Duodenal mucosa (tissue), 2 donors: ENCODE data around the gene NFKBIL1.

Experiments
- H3K27ac ChIP-seq: one replicate; pipeline ENCODE4 v1.7.0; 2013; ENCODE audit warnings: low read depth, low read length
- H3K27me3 ChIP-seq, 2 donors: one replicate each; pipeline ENCODE4 v1.7.0; 2013; ENCODE audit warnings: low read length in 2 of 2, control low read depth in 1 of 2; ENCODE audit not compliant: insufficient read depth in 2 of 2, control insufficient read depth in 1 of 2
- H3K36me3 ChIP-seq, 2 donors: one replicate each; pipeline ENCODE4 v1.7.0; 2013; ENCODE audit warnings: low read length in 2 of 2, control low read depth in 1 of 2; ENCODE audit not compliant: insufficient read depth in 2 of 2, control insufficient read depth in 1 of 2
- H3K4me1 ChIP-seq, 2 donors: one replicate each; pipeline ENCODE4 v1.7.0; 2013; ENCODE audit warnings: low read length in 2 of 2, control low read depth in 1 of 2; ENCODE audit not compliant: insufficient read depth in 2 of 2, control insufficient read depth in 1 of 2
- H3K4me3 ChIP-seq, 2 donors: one replicate each; pipeline ENCODE4 v1.7.0; 2013; ENCODE audit warnings: low read length in 2 of 2, low read depth in 1 of 2
- H3K9ac ChIP-seq, 2 donors: one replicate each; pipeline ENCODE4 v1.7.0; 2013; ENCODE audit warnings: low read length in 2 of 2, low read depth in 1 of 2
- H3K9me3 ChIP-seq, 2 donors: one replicate each; pipeline ENCODE4 v1.7.0; 2013; ENCODE audit warnings: low read length in 2 of 2, control low read depth in 1 of 2; ENCODE audit not compliant: control insufficient read depth in 1 of 2

Gene NFKBIL1

DNA sequence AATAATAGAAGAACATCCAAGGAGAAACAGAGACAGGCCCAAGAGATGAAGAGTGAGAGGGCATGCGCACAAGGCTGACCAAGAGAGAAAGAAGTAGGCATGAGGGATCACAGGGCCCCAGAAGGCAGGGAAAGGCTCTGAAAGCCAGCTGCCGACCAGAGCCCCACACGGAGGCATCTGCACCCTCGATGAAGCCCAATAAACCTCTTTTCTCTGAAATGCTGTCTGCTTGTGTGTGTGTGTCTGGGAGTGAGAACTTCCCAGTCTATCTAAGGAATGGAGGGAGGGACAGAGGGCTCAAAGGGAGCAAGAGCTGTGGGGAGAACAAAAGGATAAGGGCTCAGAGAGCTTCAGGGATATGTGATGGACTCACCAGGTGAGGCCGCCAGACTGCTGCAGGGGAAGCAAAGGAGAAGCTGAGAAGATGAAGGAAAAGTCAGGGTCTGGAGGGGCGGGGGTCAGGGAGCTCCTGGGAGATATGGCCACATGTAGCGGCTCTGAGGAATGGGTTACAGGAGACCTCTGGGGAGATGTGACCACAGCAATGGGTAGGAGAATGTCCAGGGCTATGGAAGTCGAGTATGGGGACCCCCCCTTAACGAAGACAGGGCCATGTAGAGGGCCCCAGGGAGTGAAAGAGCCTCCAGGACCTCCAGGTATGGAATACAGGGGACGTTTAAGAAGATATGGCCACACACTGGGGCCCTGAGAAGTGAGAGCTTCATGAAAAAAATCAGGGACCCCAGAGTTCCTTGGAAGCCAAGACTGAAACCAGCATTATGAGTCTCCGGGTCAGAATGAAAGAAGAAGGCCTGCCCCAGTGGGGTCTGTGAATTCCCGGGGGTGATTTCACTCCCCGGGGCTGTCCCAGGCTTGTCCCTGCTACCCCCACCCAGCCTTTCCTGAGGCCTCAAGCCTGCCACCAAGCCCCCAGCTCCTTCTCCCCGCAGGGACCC lies 27.0 kb downstream of the NFKBIL1 start:
- H3K4me1 ChIP-seq = peaks cover 0 to 3% of the 10 kb centered on the region in 2 donors
- peaks cover 0 to 5% of the 10 kb centered on the region in 2 donors for H3K27me3 ChIP-seq
- H3K9ac ChIP-seq = no peak overlapping the region
- no peaks in the 10 kb centered on the region for H3K9me3 ChIP-seq
- no peaks in the 10 kb centered on the region for H3K36me3 ChIP-seq
- no peak overlapping the region for H3K27ac ChIP-seq
- H3K4me3 ChIP-seq = no peak overlapping the region

GRCh38 chr6:31575335-31575901 lies 28.0 kb downstream of the NFKBIL1 start, which contains the start of gene TNF:
Gene TNF (plus strand): TSS chr6:31575565. CDS start chr6:31575742, 177 bp downstream.
- Histone ChIP-seq H3K27ac (no peak within 1 kb of the TSS), H3K4me3 (peak within 1 kb of the TSS; percentile 51 to 60), H3K9ac (peak within 1 kb of the TSS; percentile 21 to 32)

GRCh38 chr6:31575952-31576685 lies 28.7 kb downstream of the NFKBIL1 start:
- Histone ChIP-seq H3K4me1 (peaks cover 5% of the 10 kb centered on the region in 2 donors), H3K27ac (no peak overlapping the region), H3K36me3 (no peaks in the 10 kb centered on the region), H3K27me3 (peaks cover 0 to 5% of the 10 kb centered on the region in 2 donors), H3K9me3 (no peaks in the 10 kb centered on the region), H3K4me3 (peak overlapping the region; percentile 51 to 60), H3K9ac (peak overlapping the region; percentile 15 to 21)

More at GRCh38 chr6:31575335-31575901, 28.0 kb downstream of the NFKBIL1 start, which contains the start of gene TNF:
- Histone ChIP-seq H3K4me1 (peaks cover 1 to 2% of the 10 kb centered on the region in 2 donors), H3K36me3 (no peaks in the 10 kb centered on the region), H3K9me3 (no peaks in the 10 kb centered on the region), H3K27me3 (peaks cover 0 to 5% of the 10 kb centered on the region in 2 donors)

- Histone ChIP-seq H3K4me1 (peaks cover 10 to 13% of the 10 kb centered on the region in 2 donors), H3K36me3 (no peaks in the 10 kb centered on the region), H3K4me3 (peak overlapping the region; percentile 51 to 60), H3K27me3 (peaks cover 0 to 5% of the 10 kb centered on the region in 2 donors), H3K27ac (no peak overlapping the region), H3K9ac (peak overlapping the region in 1 of 2 donors; percentile 12), H3K9me3 (no peaks in the 10 kb centered on the region)
These were observed 29.6 kb downstream of the NFKBIL1 start for GRCh38 chr6:31576897-31577578.

GRCh38 chr6:31577579-31577966 lies 30.2 kb downstream of the NFKBIL1 start:
- Histone ChIP-seq H3K4me1 (peaks cover 12 to 17% of the 10 kb centered on the region in 2 donors), H3K9ac (no peak overlapping the region), H3K9me3 (no peaks in the 10 kb centered on the region), H3K27me3 (peaks cover 1 to 5% of the 10 kb centered on the region in 2 donors), H3K27ac (no peak overlapping the region), H3K36me3 (no peaks in the 10 kb centered on the region), H3K4me3 (peak overlapping the region; percentile 51 to 60)

DNA sequence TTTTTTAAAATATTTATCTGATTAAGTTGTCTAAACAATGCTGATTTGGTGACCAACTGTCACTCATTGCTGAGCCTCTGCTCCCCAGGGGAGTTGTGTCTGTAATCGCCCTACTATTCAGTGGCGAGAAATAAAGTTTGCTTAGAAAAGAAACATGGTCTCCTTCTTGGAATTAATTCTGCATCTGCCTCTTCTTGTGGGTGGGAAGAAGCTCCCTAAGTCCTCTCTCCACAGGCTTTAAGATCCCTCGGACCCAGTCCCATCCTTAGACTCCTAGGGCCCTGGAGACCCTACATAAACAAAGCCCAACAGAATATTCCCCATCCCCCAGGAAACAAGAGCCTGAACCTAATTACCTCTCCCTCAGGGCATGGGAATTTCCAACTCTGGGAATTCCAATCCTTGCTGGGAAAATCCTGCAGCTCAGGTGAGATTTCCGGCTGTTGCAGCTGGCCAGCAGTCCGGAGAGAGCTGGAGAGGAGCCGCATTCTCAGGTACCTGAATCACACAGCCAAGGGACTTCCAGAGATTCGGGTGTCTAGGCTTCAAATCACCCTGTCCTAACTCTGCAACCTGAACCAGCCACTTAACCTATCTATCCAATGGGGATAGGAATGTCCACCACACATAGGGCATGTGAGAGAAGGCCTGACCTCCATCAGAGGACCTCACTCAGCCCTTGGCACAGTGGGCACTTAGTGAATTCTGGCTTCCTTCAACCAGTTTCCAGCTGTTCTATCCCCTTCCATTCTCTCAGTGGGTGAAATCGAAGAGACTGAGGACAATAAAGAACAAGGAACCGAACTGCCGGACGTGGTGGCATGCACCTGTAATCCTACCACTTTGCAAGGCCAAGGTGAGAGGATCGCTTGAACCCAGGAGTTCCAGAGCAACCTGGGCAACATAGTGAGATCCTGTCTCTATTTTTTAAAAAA lies 31.0 kb downstream of the NFKBIL1 start:
- peaks cover 5% of the 10 kb centered on the region in 2 donors for H3K27me3 ChIP-seq
- H3K9me3 ChIP-seq = no peaks in the 10 kb centered on the region
- no peaks in the 10 kb centered on the region for H3K36me3 ChIP-seq
- no peak overlapping the region for H3K4me3 ChIP-seq
- no peak overlapping the region for H3K9ac ChIP-seq
- H3K4me1 ChIP-seq = peaks cover 17% of the 10 kb centered on the region in 2 donors
- no peak overlapping the region for H3K27ac ChIP-seq

DNA sequence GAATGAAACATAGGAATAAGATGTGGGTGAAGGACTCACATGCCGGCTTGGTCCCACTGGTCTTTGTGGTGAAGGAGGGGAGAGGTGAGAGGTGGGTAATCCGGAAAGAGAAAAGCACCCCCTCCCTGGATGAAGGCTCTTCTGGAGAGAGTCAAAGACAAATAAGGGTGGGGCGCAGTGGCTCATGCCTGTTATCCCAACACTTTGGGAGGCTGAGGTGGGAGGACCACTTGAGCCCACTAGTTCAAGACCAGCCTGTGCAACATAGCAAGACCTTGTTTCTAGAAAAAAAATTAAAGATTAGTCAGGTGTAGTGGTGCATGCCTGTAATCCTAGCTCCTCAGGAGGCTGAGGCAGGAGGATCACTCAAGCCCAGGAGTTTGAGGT lies 31.7 kb downstream of the NFKBIL1 start:
- Histone ChIP-seq H3K9me3 (no peaks in the 10 kb centered on the region), H3K36me3 (no peaks in the 10 kb centered on the region), H3K9ac (no peak overlapping the region), H3K4me3 (no peak overlapping the region), H3K4me1 (peaks cover 17% of the 10 kb centered on the region in 2 donors), H3K27me3 (peaks cover 5% of the 10 kb centered on the region in 2 donors), H3K27ac (no peak overlapping the region)

DNA sequence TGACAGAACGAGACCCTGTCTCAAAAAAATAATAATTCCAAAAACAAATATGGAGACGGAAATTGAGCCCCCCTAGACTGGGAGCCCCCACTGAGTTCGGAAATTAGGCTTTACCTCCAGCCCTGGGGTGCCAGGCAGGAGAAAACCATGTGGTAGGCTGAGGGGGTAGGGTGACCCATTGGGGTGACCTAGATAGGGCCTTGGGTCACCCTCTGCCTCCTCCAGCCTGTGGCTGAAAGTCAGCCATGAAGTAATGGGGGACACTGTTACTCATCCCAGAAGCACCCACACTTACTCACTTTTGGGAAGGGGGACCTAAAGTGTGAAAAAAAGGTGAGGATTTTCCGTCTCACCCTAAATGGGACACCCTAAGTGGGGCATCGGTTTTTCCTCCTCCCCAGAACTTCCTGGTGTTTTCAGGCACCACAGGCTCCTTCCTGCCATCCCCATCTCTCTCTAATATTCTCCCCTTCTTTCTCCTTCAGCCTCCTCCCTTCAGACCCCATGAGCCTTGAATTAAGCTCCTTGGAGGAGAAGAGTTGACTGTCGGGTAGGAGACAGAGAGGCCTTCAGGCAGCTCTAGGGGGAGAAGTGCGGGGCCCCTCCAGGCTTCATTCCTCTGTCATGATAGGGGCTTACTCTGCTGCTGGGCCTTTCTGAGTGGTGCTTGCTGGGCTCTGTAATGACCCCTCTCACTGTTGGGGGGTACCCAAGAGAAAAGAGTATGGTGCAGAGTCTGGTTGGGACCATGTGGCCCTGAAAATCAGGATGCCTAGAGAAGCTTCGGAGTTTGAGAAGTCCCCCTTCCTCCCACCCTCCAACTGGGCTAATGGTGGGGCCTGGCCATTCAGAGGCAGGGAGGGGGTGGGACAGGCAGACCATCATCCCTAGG lies 32.4 kb downstream of the NFKBIL1 start:
- H3K4me1 ChIP-seq = peaks cover 17% of the 10 kb centered on the region in 2 donors
- peaks cover 5% of the 10 kb centered on the region in 2 donors for H3K27me3 ChIP-seq
- H3K9ac ChIP-seq = peak overlapping the region; percentile 71 to 99
- H3K4me3 ChIP-seq = peak overlapping the region; percentile 25 to 91
- H3K9me3 ChIP-seq = no peaks in the 10 kb centered on the region
- no peaks in the 10 kb centered on the region for H3K36me3 ChIP-seq
- no peak overlapping the region for H3K27ac ChIP-seq
